GM23248 (cell line): ENCODE measurements around the gene ELOVL6.

Source experiments
- EZH2 ChIP-seq: fragments of 200-600 bp; sonication (generic); IDR thresholded peaks from 2 replicates; pipeline ENCODE4 v1.6.1; 2018; ENCODE audit warnings: antibody characterized with exemption, mild to moderate bottlenecking; ENCODE audit not compliant: insufficient read depth, poor library complexity, severe bottlenecking
- EZH2phosphoT487 ChIP-seq: fragments of 200-600 bp; sonication (generic); IDR thresholded peaks from 2 replicates; pipeline ENCODE4 v1.6.1; 2018; ENCODE audit warnings: antibody characterized with exemption, moderate library complexity, mild to moderate bottlenecking, low read depth; ENCODE audit not compliant: insufficient read depth

DNA sequence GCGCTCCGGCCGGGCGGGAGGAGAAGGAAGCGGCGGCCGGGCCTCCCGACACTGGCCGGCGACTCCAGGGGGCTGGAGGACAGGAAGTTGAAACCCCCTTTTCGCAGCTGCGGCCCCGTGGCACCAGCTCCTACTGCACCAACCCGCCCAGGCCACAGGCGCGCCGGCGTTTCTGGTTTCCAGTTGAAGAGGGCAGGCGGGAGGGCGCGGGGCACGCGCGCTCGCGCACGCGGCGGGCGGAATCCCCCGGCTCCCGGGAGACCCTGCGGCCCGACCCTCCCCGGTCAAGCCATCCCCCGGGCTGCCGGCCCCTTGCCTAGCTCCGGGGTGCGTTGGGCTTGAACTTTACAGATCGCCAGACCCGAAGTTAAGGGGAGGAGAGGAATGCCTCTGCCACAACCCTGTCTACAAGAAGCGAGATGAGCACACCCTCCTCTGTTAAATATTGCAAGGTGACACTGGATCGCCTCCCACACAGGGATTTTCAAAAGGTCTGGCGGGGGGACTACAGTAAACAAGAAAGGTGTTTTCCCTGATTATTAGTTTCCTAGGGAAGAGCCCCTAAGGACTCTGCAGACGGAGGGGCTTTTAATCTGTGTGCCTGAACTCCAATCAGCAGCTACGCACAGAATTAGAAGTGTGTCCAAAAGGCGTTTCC lies 1.4 kb downstream of the ELOVL6 start:
- TF ChIP-seq EZH2phosphoT487 (no peak), EZH2 (no peak)
